GM12891 (cell line): ENCODE measurements around the gene OGDHL.

Experiments
- DNase-seq: peaks from one replicate; pipeline ENCODE4 v3.0.0; 2011; ENCODE audit warnings: low spot score; ENCODE audit not compliant: insufficient read length
- FAIRE-seq: peaks from 2 replicates; lab custom pipeline; 2011; peaks lifted over from hg19 to GRCh38; lab: Jason Lieb, UNC
- PAX5 ChIP-seq: IDR thresholded peaks from 2 replicates; pipeline ENCODE4 v1.6.1; 2011; ENCODE audit warnings: low read length, moderate library complexity, mild to moderate bottlenecking; ENCODE audit not compliant: insufficient read depth, severe bottlenecking
- POLR2A ChIP-seq: IDR thresholded peaks from 2 replicates; pipeline ENCODE4 v1.6.1; 2011; ENCODE audit warnings: low read depth, low read length, control low read depth
- POLR2AphosphoS5 ChIP-seq: IDR thresholded peaks from 2 replicates; pipeline ENCODE4 v1.6.1; 2011; ENCODE audit warnings: low read depth, low read length, control low read depth
- POU2F2 ChIP-seq: IDR thresholded peaks from 2 replicates; pipeline ENCODE4 v1.6.1; 2011; ENCODE audit warnings: low read depth, mild to moderate bottlenecking, control low read depth, low read length, moderate library complexity
- SPI1 ChIP-seq: IDR thresholded peaks from 2 replicates; pipeline ENCODE4 v1.6.1; 2011; ENCODE audit warnings: low read depth, low read length, control low read depth
- TAF1 ChIP-seq: IDR thresholded peaks from 2 replicates; pipeline ENCODE4 v1.6.1; 2011; ENCODE audit warnings: low read depth, low read length, control low read depth

OGDHL gene

GRCh38 chr10:49746626-49747302, 15.4 kb downstream of the OGDHL start:
- no peak for FAIRE-seq
- TF ChIP-seq POLR2A, result no peak
- no peak for TF ChIP-seq PAX5
- no peak for TF ChIP-seq SPI1
- no peak for TF ChIP-seq POLR2AphosphoS5
- TF ChIP-seq POU2F2, result no peak
- no peak for TF ChIP-seq TAF1

GRCh38 chr10:49745756-49746155, 16.4 kb downstream of the OGDHL start:
- FAIRE-seq, result no peak
- no peak for DNase-seq
- TF ChIP-seq TAF1, result no peak
- TF ChIP-seq POLR2AphosphoS5, result no peak
- no peak for TF ChIP-seq POLR2A
- no peak for TF ChIP-seq PAX5
- TF ChIP-seq SPI1, result no peak
- no peak for TF ChIP-seq POU2F2

More at GRCh38 chr10:49746626-49747302, 15.4 kb downstream of the OGDHL start:
- no peak for DNase-seq

DNA sequence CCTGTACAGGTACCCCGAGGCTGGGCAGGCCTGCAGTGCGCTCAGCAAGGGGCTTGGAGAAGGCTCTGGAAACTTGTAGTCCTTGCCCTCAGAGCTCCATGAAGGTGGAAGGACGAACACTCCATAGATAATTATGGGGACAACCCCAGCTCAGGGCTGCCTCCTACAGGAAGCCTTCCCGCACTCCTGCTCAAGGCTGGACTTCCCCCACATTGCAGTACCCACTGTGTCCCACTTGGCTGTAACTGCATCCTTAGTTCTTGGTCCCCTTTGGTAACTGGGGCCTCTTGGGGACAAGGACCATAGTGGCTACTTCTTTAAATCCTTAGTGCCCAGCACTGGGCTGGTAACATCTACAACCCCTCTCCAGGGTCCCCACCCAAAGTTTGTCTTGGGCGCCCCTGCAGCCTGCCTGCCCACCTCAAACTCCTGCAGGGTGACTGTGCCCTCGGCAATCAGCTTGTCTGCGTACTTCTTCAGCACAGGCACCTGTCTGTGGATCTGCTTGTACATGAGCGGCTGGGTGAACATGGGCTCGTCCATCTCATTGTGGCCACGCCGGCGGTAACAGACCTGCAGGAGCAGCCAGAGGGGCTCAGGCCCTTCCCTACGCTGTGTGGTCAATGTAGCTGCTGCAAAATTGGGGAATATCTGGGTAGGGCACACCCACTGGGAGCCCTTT, 17.1 kb downstream of the OGDHL start:
- TF ChIP-seq POLR2A, result no peak
- TF ChIP-seq POU2F2, result no peak
- TF ChIP-seq POLR2AphosphoS5, result no peak
- TF ChIP-seq TAF1, result no peak
- no peak for TF ChIP-seq SPI1
- TF ChIP-seq PAX5, result no peak
- FAIRE-seq (no peak), DNase-seq (no peak)

GRCh38 chr10:49744091-49744685, 17.9 kb downstream of the OGDHL start:
- FAIRE-seq (no peak), DNase-seq (no peak)
- TF ChIP-seq POU2F2 (no peak), TAF1 (no peak), POLR2A (no peak), SPI1 (no peak), PAX5 (no peak), POLR2AphosphoS5 (no peak)

DNA sequence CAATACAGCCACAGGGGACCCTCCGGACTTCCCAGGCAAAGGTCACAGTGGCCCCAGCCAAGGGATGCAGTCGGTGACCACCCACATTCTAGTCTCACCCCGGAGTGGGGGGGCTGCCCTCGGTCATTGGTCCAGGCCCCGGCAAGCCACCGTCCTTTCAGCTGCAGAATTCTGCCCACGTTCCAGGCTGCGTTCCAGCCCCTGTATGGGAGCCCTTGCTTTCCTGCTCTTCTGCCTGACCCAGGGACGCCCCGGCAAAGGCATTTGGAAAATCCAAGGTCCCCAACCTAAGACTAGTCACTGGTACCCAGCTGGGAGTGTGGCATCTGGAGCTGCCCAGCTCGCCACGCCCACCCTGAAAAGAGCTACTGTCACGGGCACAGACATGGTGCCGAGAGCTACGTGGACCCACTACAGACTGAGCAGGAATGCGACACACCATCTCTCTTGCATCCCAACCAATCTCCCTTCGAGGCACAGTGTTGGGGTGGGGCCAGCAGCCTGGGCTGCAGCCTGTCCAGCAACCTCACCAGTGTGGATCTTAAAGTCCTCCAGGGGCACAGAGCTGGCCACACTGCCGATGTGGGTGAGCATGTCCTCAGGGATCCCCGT, 18.6 kb downstream of the OGDHL start:
- FAIRE-seq (no peak), DNase-seq (no peak)
- TF ChIP-seq TAF1 (no peak), POU2F2 (no peak), POLR2AphosphoS5 (no peak), POLR2A (no peak), SPI1 (no peak), PAX5 (no peak)

DNA sequence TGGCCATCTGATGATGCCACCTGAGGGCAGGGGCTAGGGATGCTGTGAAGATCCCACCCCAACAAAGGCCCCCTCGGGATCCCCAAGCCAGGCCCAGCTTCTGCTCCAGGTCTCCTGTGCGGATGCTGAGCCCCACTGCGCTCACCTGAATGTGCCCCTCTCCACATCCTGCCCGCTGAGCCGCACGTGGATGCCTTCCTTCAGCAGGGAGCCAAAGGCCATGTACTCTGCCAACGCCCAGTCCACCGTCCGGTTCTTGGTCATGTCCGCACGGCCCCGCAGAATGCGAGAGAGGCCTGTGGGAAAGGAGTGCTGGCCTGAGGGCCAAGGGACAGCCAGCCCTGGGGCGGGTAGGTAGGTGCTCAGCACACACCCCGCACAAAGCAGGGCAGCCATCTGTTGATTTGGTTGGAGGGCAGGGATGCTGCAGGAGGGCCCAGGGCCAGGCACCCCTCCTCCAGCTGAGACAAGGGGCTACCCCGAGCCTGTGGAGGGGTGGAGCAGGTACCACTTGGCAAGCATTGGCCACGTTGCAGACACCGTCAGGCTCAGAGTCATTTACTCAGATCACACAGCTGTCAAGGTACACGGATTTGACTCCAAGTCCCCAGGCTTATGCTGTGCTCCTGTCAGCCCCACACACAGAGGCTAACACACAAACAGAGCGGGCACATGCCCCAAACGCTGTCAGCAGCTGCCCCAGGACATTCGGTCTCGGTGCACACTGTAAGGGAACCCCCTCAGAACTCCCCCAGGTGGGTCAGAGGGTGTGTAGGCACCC, 19.2 kb downstream of the OGDHL start:
- no peak for FAIRE-seq
- no peak for DNase-seq
- no peak for TF ChIP-seq POLR2A
- TF ChIP-seq POU2F2, result no peak
- no peak for TF ChIP-seq POLR2AphosphoS5

DNA sequence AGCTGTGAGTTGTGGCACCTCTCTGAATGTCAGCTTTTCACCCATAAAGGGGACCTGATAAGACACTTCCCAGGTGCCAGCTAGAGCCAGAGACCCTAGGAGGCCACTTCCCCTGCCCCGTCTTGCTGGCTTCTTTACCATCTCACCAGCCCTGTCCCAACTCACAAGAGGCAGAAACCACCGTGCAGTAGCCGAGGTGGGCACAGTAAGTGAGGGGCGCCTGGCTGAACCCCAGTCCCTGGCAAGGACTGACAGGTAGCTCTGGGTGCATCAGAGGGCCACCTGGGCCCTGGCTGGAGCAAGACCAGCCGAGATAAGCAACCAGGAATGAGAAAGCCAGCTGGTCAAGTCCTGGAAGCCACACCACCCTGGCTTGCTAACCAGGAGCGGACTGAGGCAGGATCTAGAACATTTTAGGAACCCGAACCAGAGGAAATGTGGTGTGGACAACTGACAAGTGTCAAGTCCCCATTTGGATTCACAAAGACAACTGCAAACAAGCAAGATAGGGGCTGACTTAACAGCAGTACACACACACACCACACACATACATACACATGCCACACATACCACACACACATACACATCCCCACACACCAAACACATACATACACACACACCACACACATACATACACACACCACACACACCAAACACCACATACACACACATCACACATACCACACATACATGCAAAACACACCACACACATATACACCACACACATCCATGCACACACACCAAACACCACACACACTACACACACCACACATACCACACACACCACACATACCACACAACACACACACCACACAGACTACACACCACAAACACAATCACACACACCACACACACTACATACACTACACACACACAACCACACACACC, 20.8 kb downstream of the OGDHL start:
- peak; percentile 87 for FAIRE-seq
- TF ChIP-seq PAX5, result no peak
- TF ChIP-seq POLR2A, result no peak
- no peak for DNase-seq

DNA sequence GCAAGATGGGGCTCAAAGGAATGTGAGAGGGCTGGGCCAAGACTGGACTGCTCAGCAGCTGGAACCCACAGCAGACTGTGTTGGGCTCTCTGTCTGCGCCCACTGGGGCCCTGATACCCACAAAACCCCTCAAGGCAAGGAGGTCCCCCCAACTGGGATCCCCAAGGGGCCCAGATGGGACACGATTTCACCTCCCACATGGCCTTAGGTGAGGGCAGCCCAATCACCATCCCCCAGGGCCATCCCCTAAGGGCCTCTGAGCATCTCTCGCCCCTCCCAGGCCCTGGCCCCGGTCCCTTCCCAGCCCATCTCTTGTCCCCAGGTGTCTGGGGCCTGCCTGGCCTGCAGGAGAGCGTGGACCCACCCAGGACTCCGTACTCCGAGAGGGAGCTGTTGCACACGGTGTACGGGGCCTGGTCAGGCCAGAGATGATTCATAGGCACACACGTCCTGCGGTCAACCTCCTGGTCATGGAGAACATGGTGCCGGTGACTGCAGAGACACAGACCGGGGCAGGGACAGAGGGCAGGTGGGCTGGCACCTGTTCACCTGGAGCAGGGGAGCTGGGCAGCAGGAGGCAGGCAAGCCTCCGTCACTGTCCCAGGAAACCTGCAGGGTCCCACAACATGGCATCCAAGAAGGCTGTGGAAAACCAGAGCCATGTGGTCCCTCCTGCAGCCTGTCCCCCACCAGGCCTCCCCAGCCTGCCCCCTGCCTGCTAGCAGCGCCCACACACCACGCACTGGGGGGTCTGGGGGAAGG, 21.6 kb downstream of the OGDHL start:
- TF ChIP-seq TAF1, result no peak
- TF ChIP-seq POLR2AphosphoS5, result no peak
- no peak for TF ChIP-seq SPI1
- TF ChIP-seq POU2F2, result no peak
- TF ChIP-seq PAX5, result no peak
- no peak for TF ChIP-seq POLR2A
- FAIRE-seq (no peak), DNase-seq (no peak)
